NCI-H1048 (cell line): ENCODE measurements around the gene GPR42.
"Not testable (repeated sequence)": the region's sequence is repeated elsewhere in the genome, so short reads cannot be mapped to it uniquely, and the experiment has no call there.

Source experiments
- DNase-seq: peaks from one replicate; lab custom pipeline; 2025; lab: John Stamatoyannopoulos, UW

The GPR42 gene

DNA sequence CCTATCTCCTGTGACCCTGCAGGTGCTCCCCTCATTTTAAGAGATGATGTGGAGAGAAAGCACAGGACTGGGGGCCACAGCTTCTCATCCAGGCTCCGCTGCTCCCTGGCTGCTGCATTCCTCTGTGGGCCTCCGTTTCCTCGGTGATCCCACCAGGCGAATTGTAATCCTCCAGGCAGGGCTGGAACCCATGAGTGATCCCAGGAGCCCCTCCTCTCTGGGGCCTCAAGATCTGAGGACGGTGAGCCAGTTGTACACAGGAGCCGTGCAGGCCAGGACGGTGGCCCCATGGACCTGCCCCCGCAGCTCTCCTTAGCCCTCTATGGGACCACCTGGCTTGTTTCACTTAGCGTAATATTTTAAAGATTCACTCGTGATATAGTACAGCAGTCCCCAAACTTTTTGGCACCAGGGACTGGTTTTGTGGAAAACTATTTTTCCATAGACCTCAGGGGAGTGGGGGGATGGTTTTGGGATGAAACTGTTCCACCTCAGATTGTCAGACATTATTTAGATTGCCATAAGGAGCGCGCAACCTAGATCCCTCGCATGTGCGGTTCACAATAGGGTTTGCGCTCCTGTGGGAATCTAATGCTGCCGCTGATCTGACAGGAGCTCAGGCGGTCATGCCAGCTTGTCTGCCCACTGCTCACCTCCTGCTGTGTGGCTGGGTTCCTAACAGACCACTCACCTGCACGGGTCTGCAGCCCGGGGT, 7.0 kb upstream of the GPR42 start:
- no peak for DNase-seq

DNA sequence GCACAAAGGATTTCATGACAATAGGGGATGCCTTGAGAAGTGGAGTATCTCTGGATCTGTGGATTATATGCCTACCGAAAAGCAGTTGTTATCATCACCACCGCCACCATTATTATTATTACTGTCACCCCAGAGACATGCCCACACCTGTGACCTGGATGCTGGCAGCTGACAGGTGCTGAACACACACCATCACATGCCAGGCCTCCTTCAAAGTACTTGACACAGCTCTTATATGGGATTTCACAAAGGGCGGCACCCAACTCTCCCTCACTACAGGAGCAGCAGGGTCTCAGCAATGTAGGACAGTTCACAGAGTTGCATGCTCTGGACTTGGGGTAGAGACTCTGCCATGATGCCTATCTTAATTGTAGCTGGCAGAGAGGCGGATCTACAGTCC, 5.6 kb upstream of the GPR42 start:
- no peak for DNase-seq

DNA sequence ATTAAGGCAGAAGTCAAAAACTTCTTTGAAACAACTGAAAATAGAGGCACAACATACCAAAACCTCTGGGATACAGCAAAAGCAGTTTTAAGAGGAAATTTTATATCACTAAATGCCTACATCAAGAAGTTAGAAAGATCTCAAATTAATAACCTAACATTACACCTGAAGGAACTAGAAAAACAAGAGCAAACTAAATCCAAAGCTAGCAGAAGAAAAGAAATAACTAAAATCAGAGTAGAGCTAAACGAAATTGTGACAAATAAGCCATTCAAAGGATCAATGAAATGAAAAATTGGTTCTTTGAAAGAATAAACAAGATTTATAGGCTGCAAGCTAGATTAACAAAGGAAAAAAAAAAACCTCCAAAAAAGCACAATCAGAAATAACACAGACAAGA, 2.5 kb upstream of the GPR42 start:
- DNase-seq, result no peak

DNA sequence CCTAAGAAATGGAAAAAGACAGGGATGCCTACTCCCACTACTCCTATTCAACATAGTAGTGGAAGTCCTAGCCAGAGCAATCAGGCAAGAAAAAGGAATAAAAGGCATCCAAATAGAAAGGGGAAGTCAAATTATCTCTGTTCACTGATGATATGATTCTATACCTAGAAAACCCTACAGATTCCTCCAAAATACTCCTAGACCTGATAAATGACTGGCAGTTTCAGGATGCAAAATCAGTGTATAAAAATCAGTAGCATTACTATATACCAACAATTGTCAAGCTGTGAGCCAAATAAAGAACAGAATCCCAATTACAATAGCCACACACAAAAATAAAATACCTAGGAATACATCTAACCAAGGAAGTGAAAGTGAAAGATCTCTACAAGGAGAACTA, 1.3 kb upstream of the GPR42 start:
- DNase-seq, result no peak

DNA sequence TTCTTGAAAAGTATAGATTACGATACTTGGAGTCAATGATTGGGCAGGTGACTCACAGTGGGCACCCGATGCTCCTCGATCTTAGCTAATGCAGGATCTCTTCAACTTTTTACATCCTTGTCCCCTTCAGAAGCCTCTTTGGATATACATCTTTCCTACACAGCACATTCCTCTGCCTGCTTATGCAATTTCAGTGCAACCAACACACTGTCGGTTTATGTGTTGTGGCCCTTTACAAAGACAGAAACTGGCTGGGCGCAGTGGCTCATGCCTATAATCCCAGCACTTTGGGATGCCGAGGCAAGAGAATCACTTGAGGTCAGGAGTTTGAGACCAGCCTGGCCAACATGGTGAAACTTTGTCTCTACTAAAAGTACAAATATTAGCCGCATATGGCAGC, 2.6 kb downstream of the GPR42 start:
- DNase-seq, result no peak

DNA sequence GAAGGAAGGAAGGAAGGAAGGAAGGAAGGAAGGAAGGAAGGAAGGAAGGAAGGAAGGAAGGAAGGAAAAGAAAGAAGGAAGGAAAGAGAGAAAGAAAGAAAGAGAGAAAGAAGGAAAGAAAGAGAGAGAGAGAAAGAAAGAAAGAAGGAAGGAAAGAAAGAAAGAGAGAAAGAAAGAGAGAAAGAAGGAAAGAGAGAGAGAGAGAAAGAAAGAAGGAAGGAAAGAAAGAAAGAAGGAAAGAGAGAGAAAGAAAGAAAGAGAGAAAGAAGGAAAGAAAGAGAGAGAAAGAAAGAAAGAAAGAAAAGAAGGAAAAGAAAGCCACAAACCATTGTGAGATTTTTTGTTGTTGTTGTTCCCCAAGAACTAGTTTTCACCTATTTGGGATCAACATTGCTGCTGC, 3.2 kb downstream of the GPR42 start:
- not testable (repeated sequence) for DNase-seq

DNA sequence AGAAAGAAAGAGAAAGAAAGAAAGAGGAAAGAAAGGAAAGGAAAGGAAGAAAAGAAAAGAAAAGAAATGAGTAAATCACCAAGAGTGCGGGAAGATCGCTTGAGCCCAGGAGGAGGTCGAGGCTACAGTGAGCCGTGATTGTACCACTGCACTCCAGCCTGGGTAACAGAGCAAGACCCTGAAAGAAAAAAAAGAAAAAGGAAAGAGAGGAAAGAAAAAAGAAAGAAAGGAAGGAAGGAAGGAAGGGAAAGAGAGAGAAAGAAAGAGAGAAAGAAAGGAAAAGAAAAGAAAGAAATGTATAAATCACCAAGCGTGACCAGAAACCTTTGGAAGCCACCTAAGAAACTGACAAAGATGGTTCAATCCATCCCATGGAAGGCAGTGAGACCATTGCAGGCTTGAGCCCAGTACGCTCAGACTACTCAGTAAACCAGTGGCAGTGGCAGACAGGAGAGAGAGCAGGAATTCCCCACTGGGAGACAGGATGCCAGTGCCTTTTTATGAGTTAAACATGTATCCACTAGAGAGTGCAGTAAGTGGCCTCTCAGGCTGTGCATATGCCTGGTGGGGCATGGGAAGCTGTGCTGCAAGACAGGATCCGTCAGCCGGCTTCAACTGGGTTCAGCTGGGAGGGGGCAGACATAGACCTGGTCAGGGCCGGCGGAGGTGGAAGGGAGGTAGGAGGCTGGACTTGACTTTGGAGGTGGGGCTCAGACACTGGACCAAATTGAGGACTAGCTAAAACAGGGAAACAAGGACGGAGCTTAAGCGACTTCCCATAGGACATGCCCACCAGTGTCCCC, 4.8 kb downstream of the GPR42 start:
- no peak for DNase-seq

DNA sequence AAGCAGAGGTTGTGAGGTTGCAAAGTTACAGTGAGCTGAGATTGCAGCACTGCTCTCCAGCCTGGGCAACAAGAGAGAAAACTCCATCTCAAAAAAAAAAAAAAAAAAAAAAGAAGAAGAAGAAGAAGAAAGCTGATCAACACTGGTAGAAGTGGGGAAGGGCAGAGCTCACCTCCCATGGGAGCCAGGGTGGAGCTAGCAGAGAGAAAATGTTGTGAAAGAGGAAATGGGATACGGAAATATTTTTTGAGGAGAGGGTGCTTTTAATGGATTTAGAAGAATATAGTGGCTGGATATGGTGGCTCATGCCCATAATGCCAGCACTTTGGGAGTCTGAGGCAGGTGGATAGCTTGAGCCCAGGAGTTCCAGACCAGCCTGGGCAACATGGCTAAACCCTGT, 6.8 kb downstream of the GPR42 start:
- no peak for DNase-seq

DNA sequence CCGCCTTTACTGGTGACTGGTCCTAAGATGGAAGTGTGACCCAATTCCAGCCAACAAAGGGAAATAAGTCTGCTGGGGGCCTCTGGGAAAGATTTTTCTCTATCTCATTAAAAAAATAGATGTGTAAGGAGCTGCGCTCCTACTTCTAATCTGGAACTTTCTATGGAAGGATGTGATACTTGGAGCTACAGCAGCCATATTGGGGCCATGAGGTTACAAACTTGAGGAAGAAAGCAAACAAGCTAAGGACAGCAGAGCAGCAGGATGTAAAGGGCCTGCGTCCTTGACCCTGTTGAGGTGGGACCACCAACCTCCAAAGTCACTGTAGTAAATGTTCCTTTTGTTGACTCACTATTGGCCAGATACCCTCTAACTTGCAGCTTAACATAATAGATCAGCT, 7.5 kb downstream of the GPR42 start:
- DNase-seq, result no peak

DNA sequence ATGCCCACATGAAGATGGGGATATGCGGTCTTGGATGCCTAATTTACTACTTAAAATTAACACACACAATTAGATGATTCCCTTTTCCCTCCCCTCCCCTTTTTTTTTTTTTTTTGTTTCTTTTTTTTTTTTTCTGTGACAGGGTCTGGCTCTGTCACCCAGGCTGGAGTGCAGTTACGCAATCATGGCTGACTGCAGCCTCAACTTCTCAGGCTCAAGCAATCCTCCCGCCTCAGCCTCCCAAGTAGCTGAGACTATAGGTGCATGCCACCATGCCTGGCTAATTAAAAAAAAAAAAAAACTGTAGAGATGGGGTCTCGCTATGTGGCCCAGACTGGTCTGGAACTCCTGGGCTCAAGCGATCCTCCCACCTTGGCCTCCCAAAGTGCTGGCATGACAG, 8.7 kb downstream of the GPR42 start:
- not testable (repeated sequence) for DNase-seq

DNA sequence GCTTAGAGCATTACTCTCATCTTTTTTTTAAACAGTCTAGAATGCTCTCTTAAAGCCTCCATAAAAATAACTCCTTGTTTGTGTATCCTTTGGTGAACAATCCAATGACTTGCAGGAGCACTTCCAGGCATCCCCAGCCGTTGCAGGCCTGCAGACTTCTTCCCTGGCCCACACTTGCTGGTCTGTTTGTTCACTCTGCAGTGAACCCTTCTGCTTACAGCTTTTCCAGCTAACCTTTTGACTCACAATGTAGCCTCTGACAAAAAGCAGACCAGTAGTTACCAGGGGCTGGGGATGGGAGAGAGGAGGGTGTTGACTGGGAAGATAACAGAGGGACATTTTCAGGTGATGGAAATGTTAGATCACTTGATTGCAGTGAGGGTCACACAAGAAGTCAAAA, 9.1 kb downstream of the GPR42 start:
- DNase-seq, result no peak

DNA sequence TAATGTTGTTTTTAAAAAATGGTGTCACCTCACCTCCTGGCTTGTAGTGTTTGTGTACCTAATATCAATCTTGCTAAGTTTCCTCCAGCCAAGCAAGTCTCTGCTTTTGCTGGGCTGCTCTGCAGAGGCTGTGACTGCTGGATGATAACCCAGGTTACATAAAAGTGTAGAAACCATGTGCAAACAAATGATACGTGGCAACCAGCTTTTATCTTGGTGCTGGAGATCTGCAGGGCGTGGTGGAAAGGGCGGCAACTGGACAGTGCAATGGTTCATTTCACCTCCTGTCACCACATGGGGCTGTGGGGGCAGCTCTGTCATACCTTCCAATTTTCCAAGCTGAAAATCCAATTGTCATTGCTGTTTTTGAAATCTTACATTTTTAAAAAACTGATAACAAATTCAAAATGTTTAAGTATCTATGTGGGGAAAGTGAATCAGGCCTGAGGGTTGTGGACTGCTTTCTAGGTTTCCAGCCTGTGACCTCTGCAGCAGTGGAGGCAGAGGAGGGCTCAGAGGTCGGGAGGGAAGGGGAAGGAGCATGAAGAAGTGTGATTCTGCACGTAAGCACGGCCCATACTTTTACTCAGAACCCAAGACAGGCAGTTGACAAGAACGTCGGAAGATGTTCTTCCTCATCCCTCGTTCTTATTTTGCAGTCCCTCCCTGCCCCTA, 9.7 kb downstream of the GPR42 start:
- DNase-seq, result no peak

DNA sequence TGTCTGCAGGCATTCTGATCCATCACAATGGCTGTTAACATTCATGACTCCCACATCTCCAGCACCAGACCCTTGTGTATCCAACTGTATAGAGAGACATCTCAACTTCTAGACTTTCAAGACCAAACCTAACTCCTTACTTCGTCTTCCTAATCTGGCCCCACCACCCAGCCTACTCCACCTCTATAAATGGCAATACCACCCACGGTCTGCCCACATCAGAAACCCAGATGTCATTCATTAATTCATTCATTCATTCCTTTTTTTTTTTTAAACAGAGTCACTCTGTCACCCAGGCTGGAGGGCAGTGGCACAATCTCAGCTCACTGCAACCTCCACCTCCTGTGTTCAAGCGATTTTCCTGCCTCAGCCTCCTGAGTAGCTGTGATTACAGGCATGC, 10.4 kb downstream of the GPR42 start:
- DNase-seq, result no peak

DNA sequence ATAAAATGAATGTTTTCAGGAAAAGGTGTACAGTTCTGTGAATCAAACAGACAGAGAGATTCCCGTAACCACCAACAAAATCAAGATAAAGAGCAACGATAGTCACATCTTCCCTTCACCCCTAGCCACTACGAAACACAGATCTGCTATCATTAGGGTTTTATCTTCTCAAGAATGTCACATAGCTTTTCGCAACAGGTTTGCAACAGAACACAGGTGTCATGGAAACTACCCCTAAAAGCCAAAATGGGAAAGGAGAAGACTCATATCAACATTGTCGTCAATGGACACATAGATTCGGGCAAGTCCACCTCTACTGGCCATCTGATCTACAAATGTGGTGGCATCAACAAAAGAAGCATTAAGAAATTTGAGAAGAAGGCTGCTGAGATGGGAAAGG, 11.1 kb downstream of the GPR42 start:
- no peak for DNase-seq

DNA sequence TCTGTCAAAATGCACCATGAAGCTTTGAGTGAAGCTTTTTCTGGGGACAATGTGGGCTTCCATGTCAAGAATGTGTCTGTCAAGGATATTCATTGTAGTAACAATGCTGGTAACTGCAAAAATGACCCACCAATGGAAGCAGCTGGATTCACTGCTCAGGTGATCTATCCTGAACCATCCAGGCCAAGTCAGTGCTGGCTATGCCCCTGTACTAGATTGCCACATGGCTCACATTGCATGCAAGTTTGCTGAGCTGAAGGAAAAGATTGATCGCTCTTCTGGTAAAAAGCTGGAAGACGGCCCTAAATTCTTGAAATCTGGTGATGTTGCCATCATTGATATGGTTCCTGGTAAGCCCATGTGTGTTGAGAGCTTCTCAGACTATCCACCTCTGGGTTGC, 12.7 kb downstream of the GPR42 start:
- DNase-seq, result no peak

DNA sequence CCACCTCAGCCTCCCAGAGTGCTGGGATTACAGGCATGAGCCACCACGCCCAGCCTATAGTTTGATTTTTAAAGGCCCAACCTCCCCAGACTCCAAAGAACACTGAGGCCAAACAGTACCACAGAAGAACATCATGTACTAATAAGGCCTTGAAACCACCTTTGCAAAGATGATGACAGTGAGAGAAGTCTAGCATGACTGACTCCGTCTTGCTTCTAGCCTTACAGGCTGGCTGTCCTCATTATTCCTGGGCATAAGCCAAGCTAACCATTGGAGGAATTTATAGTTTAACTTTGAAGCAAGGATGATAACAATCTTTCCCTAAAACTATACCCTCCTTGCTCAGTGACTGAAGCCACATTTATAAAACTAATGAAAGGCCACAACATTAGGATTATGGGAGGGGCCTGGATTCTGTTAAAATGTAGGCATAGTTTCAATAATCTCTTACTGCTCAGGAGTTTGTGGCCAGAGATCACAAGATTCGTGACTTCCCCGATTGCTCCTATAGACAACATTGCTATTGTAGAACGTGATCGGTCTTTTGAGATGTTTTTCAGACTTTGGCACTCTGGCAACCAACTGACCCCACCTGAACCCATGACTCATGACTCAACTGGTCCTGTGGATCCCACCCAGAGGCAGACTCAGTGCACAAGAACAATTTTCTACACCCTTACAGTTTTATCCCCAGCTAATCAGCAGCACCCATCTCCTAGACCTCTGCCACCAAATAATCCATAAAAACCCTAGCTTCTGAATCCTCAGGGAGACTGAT, 17.6 kb downstream of the GPR42 start:
- DNase-seq, result no peak

DNA sequence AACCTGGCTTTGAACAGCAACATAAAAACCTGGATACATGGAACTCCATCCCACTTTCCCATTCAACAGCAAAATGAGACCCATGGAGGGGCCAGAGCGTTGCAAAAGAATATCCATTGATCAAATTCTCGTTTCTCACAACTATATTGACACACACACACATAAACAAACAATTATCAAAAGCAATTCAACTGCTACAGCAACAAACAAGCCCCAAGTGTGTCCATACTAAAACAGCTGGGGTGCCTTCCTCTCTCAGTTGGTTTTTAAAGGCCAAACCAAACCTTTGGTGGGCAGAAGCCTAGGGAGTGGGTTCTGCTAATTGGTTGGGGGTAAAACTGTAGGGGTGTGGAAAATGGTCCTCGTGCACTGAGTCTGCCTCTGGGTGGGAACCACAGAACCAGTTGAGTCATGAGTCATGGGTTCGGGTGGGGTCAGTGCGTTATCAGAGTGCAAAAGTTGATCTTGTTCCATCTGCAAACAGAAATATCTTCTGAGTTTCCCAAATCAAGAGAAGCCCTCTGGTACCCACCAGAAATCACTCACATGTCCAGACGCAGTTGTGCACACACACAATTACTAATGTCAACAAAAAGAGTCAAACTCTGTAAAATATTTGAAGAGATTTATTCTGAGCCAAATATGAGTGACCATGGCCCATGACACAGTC, 18.5 kb downstream of the GPR42 start:
- DNase-seq, result no peak

DNA sequence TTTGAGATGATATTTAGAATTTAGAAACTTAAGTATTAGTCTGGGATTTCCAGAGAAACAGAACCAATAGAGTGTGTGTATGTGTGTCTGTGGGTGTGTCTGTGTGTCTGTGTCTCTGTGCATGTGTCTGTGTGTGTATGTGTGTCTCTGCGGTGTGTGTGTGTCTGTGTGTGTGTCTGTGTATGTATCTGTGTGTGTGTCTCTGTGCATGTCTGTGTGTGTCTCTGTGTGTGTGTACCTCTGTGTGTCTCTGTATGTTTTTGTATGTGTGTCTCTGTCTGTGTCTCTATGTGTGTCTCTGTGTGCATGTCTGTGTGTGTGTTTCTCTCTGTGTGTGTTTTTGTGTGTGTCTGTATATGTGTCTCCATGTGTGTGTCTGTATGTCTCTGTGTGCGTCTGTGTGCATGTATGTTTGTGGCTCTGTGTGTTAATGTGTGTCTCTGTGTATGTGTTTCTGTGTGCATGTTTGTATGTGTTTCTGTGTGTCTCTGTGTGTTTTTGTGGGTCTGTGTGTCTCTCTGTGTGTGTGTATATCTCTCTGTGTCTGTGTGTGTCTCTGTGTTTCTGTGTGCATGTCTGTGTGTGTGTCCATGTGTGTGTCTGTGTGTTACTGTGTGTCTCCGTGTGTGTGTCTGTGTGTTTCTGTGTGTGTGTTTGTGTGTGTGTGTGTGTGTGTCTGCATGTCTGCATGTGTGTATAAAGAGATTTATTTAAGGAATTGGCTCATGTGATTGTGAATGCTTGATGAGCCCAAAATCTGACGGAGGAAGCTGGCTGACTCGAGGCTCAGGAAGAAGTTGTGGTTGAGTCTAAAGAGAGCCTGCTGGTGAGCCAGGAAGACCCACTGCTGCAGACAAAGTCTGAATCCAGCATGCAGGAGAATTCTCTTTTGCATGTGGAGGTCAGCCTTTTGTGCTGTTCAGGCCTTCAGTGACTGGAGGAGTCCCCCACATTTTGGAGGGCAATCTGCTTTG, 22.2 kb downstream of the GPR42 start:
- DNase-seq, result no peak

DNA sequence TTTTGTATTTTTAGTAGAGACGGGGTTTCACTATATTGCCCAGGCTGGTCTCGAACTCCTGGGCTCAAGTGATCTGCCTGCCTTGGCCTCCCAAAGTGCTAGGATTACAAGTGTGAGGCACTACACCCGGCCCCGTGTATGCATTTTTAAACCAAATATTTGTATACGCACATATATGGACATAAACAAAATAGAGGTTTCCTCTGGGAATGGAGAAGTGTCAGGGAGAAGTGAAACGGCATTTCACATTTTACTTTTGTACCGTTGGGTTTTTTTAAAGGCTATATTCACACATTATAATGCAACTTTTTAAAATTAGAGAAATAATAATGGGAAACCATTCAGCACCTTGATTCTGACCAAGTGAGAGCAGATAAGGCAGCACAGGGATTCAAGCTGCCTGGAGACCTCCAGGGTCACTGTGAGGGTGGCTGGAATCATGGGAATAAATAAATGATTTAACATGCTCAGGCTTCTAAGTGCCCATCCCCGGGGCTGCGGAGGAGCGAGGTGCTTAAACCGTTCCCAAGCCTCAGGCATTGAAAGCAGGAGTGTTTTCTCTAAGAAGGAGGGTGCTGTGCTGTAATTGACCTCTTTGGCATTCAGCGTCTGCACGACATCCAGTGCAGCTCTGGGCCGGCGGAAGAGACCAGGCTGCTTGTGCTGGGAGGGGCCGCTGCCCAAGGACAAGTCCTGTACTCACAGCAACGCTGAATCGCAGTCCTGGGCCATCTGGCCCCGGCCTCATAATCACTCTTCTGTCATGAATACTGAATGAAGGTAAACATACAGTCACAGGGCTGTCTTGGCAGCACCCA, 24.7 kb downstream of the GPR42 start:
- no peak for DNase-seq
